Neural progenitor cell (in vitro differentiated cells): ENCODE measurements around the gene NSUN4. TPM values are rescaled to one million over a fixed set of nuclear protein-coding genes. Genes with fewer than 3 reads are reported as not detected.
"Not testable (repeated sequence)": the region's sequence is repeated elsewhere in the genome, so short reads cannot be mapped to it uniquely, and the experiment has no call there.

Experiments
- DNase-seq: peaks from one replicate; pipeline ENCODE4 v3.0.0-alpha.2; 2016; ENCODE audit warnings: low spot score
- H2AFZ ChIP-seq: fragments of 200-600 bp; sonication (generic); replicated peaks from 2 replicates; pipeline ENCODE4 v1.6.1; 2016; ENCODE audit warnings: antibody characterized with exemption
- H3F3A ChIP-seq: fragments of 200-600 bp; sonication (generic); 2 replicates; pipeline ENCODE4 v1.6.1; 2016; ENCODE audit warnings: antibody characterized with exemption, low read depth
- H3K27ac ChIP-seq: fragments of 200-600 bp; sonication (generic); 2 replicates; pipeline ENCODE4 v1.5.1; 2016; ENCODE audit warnings: mild to moderate bottlenecking
- H3K27me3 ChIP-seq: fragments of 200-600 bp; sonication (generic); 2 replicates; pipeline ENCODE4 v1.6.1; 2016; ENCODE audit warnings: mild to moderate bottlenecking, moderate library complexity
- H3K36me3 ChIP-seq: fragments of 200-600 bp; sonication (generic); 2 replicates; pipeline ENCODE4 v1.5.1; 2016
- H3K4me1 ChIP-seq: fragments of 200-600 bp; sonication (generic); 2 replicates; pipeline ENCODE4 v1.6.1; 2016; ENCODE audit warnings: mixed run types
- H3K4me2 ChIP-seq: fragments of 200-600 bp; sonication (generic); 2 replicates; pipeline ENCODE4 v1.6.1; 2016
- H3K4me3 ChIP-seq: fragments of 200-600 bp; sonication (generic); 2 replicates; pipeline ENCODE4 v1.5.1; 2016
- H3K79me2 ChIP-seq: fragments of 200-600 bp; sonication (generic); 2 replicates; pipeline ENCODE4 v1.6.1; 2016; ENCODE audit warnings: low read depth
- H3K9ac ChIP-seq: fragments of 200-600 bp; sonication (generic); 2 replicates; pipeline ENCODE4 v1.6.1; 2016
- H3K9me3 ChIP-seq: fragments of 200-600 bp; sonication (generic); 2 replicates; pipeline ENCODE4 v1.5.1; 2016; ENCODE audit warnings: low read depth
- H4K20me1 ChIP-seq: fragments of 200-600 bp; sonication (generic); 2 replicates; pipeline ENCODE4 v1.6.1; 2016; ENCODE audit warnings: low read depth
- H3K27ac Mint-ChIP-seq: 3 replicates; pipeline ENCODE4 v1.8.0; 2021; ENCODE audit warnings: mixed read lengths
- H3K27me3 Mint-ChIP-seq: 2 replicates; pipeline ENCODE4 v1.8.0; 2022; ENCODE audit warnings: low read depth, mild to moderate bottlenecking, inconsistent platforms, moderate library complexity, mixed read lengths; ENCODE audit not compliant: insufficient read depth
- H3K36me3 Mint-ChIP-seq: 3 replicates; pipeline ENCODE4 v1.8.0; 2021; ENCODE audit warnings: mixed read lengths
- H3K4me1 Mint-ChIP-seq: 3 replicates; pipeline ENCODE4 v1.8.0; 2021; ENCODE audit warnings: mixed read lengths
- H3K4me3 Mint-ChIP-seq: 3 replicates; pipeline ENCODE4 v1.8.0; 2021; ENCODE audit warnings: mild to moderate bottlenecking, moderate library complexity, mixed read lengths
- H3K9me3 Mint-ChIP-seq: 3 replicates; pipeline ENCODE4 v1.8.0; 2020; ENCODE audit warnings: mixed read lengths
- EZH2 ChIP-seq: fragments of 200-600 bp; sonication (generic); IDR thresholded peaks from 2 replicates; pipeline ENCODE4 v1.6.1; 2017; ENCODE audit warnings: antibody characterized with exemption, mild to moderate bottlenecking, moderate library complexity
- EZH2phosphoT487 ChIP-seq: fragments of 200-600 bp; sonication (generic); IDR thresholded peaks from 2 replicates; pipeline ENCODE4 v1.6.1; 2017; ENCODE audit warnings: antibody characterized with exemption
- total RNA-seq: library from RNA; depleted of rRNA; stranded (reverse); fragments of >200 nt; gene quantifications from 2 replicates; pipeline ENCODE4 v1.2.3, GENCODE V29; 2015; ENCODE audit warnings: low replicate concordance
- TF ChIP-seq, protein P1 (sequence below): fragments of 200-600 bp; sonication (generic); IDR thresholded peaks from 2 replicates; pipeline ENCODE4 v1.5.1; 2017; ENCODE audit warnings: antibody characterized with exemption, mild to moderate bottlenecking

NSUN4 gene
- total RNA-seq, 1 donor from 2014 or later, result 12.4 TPM

DNA sequence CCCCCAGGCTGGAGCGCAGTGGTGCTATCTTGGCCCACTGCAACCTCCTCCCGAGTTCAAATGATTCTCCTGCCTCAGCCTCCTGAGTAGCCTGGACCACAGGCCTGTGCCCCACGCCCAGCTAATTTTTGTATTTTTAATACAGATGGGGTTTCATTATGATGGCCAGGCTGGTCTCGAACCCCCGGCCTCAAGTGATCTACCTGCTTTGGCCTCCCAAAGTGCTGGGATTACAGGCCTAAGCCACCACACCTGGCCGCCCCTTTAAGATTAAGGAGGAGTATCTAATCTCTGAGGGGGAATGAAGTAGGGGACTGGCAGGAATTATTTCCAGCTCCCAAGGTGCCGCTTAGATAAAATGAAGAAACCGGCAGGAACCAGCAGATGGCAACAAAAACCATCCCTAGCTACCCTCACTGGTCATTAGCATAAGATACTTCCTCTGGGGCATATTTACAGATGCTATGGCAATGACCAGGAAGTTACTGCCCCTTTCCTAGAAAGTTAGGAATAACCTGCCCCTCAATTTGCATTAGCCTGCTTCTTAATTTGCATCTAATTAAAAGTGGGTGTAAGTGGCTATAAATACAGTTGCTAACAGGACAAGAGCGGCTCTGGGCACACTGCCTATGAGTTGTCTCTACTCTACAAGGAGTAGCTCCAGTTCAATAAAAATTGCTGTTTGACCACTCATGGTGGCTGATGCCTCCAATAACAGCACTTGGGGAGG is 7.1 kb upstream of the NSUN4 start:
- peak; percentile 41 for DNase-seq
- TF ChIP-seq, protein P1, sequence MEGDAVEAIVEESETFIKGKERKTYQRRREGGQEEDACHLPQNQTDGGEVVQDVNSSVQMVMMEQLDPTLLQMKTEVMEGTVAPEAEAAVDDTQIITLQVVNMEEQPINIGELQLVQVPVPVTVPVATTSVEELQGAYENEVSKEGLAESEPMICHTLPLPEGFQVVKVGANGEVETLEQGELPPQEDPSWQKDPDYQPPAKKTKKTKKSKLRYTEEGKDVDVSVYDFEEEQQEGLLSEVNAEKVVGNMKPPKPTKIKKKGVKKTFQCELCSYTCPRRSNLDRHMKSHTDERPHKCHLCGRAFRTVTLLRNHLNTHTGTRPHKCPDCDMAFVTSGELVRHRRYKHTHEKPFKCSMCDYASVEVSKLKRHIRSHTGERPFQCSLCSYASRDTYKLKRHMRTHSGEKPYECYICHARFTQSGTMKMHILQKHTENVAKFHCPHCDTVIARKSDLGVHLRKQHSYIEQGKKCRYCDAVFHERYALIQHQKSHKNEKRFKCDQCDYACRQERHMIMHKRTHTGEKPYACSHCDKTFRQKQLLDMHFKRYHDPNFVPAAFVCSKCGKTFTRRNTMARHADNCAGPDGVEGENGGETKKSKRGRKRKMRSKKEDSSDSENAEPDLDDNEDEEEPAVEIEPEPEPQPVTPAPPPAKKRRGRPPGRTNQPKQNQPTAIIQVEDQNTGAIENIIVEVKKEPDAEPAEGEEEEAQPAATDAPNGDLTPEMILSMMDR, result peak; percentile 45
- no peak for TF ChIP-seq EZH2phosphoT487

DNA sequence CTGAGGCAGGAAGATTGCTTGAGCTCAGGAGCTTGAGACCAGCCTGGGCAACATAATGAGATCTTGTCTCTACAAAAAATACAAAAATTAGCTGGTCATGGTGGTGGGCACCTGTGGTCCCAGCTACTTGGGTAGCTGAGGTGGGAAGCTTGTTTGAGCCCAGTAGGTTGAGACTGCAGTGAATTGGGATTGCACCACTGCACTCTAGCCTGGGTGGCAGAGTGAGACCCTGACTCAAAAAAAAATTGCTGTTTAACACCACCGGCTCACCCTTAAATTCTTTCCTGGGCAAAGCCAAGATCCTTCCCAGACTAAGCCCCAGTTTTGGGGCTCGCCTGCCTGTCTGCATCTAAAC is 6.6 kb upstream of the NSUN4 start:
- H3K9me3 ChIP-seq, result no peaks in the 10 kb centered on the region
- no peaks in the 10 kb centered on the region for H3K9me3 Mint-ChIP-seq
- peak overlapping the region; percentile 17 for H2AFZ ChIP-seq
- no peak overlapping the region for H3K4me2 ChIP-seq
- H3K36me3 ChIP-seq, result no peaks in the 10 kb centered on the region
- TF ChIP-seq, protein P1, result no peak
- TF ChIP-seq EZH2phosphoT487 (no peak), EZH2 (no peak)
- no peaks in the 10 kb centered on the region for H3K36me3 Mint-ChIP-seq
- no peak overlapping the region for H3K4me3 ChIP-seq
- H3K79me2 ChIP-seq, result no peaks in the 10 kb centered on the region
- H3K27me3 Mint-ChIP-seq, result peaks cover 3% of the 10 kb centered on the region
- no peaks in the 10 kb centered on the region for H4K20me1 ChIP-seq
- peaks cover 18% of the 10 kb centered on the region for H3K4me1 ChIP-seq
- no peak overlapping the region for H3K27ac Mint-ChIP-seq
- no peak for DNase-seq
- no peak overlapping the region for H3K27ac ChIP-seq
- peaks cover 23% of the 10 kb centered on the region for H3K4me1 Mint-ChIP-seq
- no peak overlapping the region for H3K9ac ChIP-seq
- H3F3A ChIP-seq, result peaks cover 34% of the 10 kb centered on the region
- H3K27me3 ChIP-seq, result no peaks in the 10 kb centered on the region
- H3K4me3 Mint-ChIP-seq, result no peak overlapping the region

More for the DNA sequence above, 7.1 kb upstream of the NSUN4 start:
- no peaks in the 10 kb centered on the region for H3K36me3 Mint-ChIP-seq
- H3K36me3 ChIP-seq, result no peaks in the 10 kb centered on the region
- no peak overlapping the region for H3K4me3 ChIP-seq
- no peak overlapping the region for H2AFZ ChIP-seq
- no peak overlapping the region for H3K4me3 Mint-ChIP-seq
- H3K9me3 Mint-ChIP-seq, result no peaks in the 10 kb centered on the region
- H3K4me1 Mint-ChIP-seq, result peaks cover 21% of the 10 kb centered on the region
- H4K20me1 ChIP-seq, result no peaks in the 10 kb centered on the region
- no peaks in the 10 kb centered on the region for H3K27me3 ChIP-seq
- H3F3A ChIP-seq, result peaks cover 28% of the 10 kb centered on the region
- H3K4me1 ChIP-seq, result peaks cover 19% of the 10 kb centered on the region
- no peak overlapping the region for H3K27ac ChIP-seq
- H3K27me3 Mint-ChIP-seq, result peaks cover 3% of the 10 kb centered on the region
- H3K4me2 ChIP-seq, result no peak overlapping the region
- H3K9ac ChIP-seq, result no peak overlapping the region
- H3K9me3 ChIP-seq, result no peaks in the 10 kb centered on the region
- H3K27ac Mint-ChIP-seq, result no peak overlapping the region
- H3K79me2 ChIP-seq, result no peaks in the 10 kb centered on the region

DNA sequence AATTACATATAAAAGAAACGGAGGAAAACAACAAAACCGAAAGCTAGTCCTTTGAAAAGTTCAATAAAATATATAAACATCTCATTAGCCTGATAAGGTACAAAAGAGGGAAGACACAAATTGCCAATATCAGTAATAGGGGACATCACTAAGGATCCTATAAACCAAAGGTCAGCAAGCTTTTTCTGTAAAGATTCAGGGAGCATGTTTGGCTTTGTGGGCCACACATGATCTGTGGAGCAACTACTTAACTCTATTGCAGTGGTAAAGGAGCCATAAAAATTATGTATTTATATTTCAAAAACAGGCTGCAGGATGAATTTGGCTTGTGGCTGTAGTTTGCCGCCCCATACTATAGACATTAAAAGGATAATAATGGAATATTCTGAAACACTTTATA is 5.5 kb upstream of the NSUN4 start:
- peaks cover 3% of the 10 kb centered on the region for H3K27me3 Mint-ChIP-seq
- no peaks in the 10 kb centered on the region for H3K9me3 Mint-ChIP-seq
- Histone ChIP-seq H4K20me1 (no peaks in the 10 kb centered on the region), H3K27me3 (no peaks in the 10 kb centered on the region), H3K4me2 (no peak overlapping the region), H3K9me3 (no peaks in the 10 kb centered on the region), H2AFZ (no peak overlapping the region), H3K79me2 (no peaks in the 10 kb centered on the region), H3K27ac (no peak overlapping the region), H3K4me3 (no peak overlapping the region), H3K9ac (no peak overlapping the region), H3K36me3 (no peaks in the 10 kb centered on the region), H3K4me1 (peaks cover 10% of the 10 kb centered on the region), H3F3A (peaks cover 44% of the 10 kb centered on the region)
- TF ChIP-seq EZH2 (no peak), EZH2phosphoT487 (no peak)
- TF ChIP-seq, protein P1, result no peak
- H3K36me3 Mint-ChIP-seq, result no peaks in the 10 kb centered on the region
- H3K4me3 Mint-ChIP-seq, result no peak overlapping the region
- no peak overlapping the region for H3K27ac Mint-ChIP-seq
- peaks cover 27% of the 10 kb centered on the region for H3K4me1 Mint-ChIP-seq
- no peak for DNase-seq

GRCh38 chr1:46337409-46337808 is 3.2 kb upstream of the NSUN4 start:
- not testable (repeated sequence) for H3K27me3 Mint-ChIP-seq, H3K27ac Mint-ChIP-seq, H3K9me3 Mint-ChIP-seq, H3K27ac ChIP-seq, H3K36me3 ChIP-seq, DNase-seq, H2AFZ ChIP-seq, H3K9me3 ChIP-seq, H3K4me1 ChIP-seq, H4K20me1 ChIP-seq, H3K4me3 Mint-ChIP-seq, H3K4me2 ChIP-seq, H3K4me3 ChIP-seq, H3K9ac ChIP-seq, H3K27me3 ChIP-seq, H3K79me2 ChIP-seq, H3K36me3 Mint-ChIP-seq
- H3F3A ChIP-seq, result peaks cover 45% of the 10 kb centered on the region
- peaks cover 31% of the 10 kb centered on the region for H3K4me1 Mint-ChIP-seq
